Breast epithelium (tissue), 4 donors: Measurements from ENCODE around the gene NOL9. TPM values are rescaled to one million over a fixed set of nuclear protein-coding genes. Genes with fewer than 3 reads are reported as not detected.

Source experiments
- DNase-seq, 2 donors: peaks; one replicate each; pipeline ENCODE4 v3.0.0-alpha.2; 2019; ENCODE audit warnings: low spot score in 2 of 2
- H3K27ac ChIP-seq, 2 donors: fragments of 200-600 bp; sonication (generic) in 1 of 2; one replicate each; pipeline ENCODE4 v1.5.1; 2016 to 2019; ENCODE audit warnings: mild to moderate bottlenecking in 1 of 2
- H3K27me3 ChIP-seq, 2 donors: fragments of 200-600 bp; sonication (generic) in 1 of 2; one replicate each; pipeline versions ENCODE4 v1.5.1 to v1.6.0; 2017 to 2019; ENCODE audit warnings: control low read depth in 1 of 2, mild to moderate bottlenecking in 1 of 2
- H3K36me3 ChIP-seq: fragments of 200-600 bp; one replicate; pipeline ENCODE4 v1.5.1; 2019
- H3K4me1 ChIP-seq, 2 donors: fragments of 200-600 bp; sonication (generic); one replicate each; pipeline ENCODE4 v1.5.1; 2016 to 2019; ENCODE audit warnings: control low read depth in 1 of 2
- H3K4me3 ChIP-seq, 3 donors: fragments of 200-600 bp; sonication (generic); 1 replicate in 2 of 3; 2 replicates in 1 of 3; pipeline ENCODE4 v1.5.1; 2016 to 2019; ENCODE audit warnings: mild to moderate bottlenecking in 3 of 3, moderate library complexity in 2 of 3
- H3K9me3 ChIP-seq, 2 donors: fragments of 200-600 bp; sonication (generic) in 1 of 2; one replicate each; pipeline ENCODE4 v1.5.1; 2016 to 2019; ENCODE audit warnings: control low read depth in 1 of 2
- POLR2A ChIP-seq: fragments of 450-650 bp; IDR thresholded peaks from one replicate; pipeline ENCODE4 v1.6.1; 2016; ENCODE audit warnings: antibody characterized with exemption, mild to moderate bottlenecking, moderate library complexity
- POLR2AphosphoS5 ChIP-seq, 3 donors: sonication (generic); formaldehyde crosslinking; IDR thresholded peaks; one replicate each; pipeline ENCODE4 v1.6.1; 2017; ENCODE audit warnings: antibody characterized with exemption in 3 of 3
- intact Hi-C: fragments of 100-400 bp; cut with DNase I; formaldehyde crosslinking; loops from one replicate; pipeline ENCODE4 v1.15.1; 2023; ENCODE audit warnings: low total_unique reads
- total RNA-seq, 3 donors: library from RNA; depleted of rRNA; stranded (reverse); fragments of >200 nt; gene quantifications; one replicate each; pipeline ENCODE4 v1.1.0, GENCODE V29; 2016
- TF ChIP-seq, protein P1 (sequence below), 3 donors: fragments of 450-650 bp; IDR thresholded peaks; one replicate each; pipeline ENCODE4 v1.5.1; 2016 to 2017; ENCODE audit warnings: antibody characterized with exemption in 3 of 3, mild to moderate bottlenecking in 3 of 3, moderate library complexity in 3 of 3

Gene NOL9
- total RNA-seq, 3 donors from 2014 or later: 14.7 to 29.6 (median 25.2) TPM

GRCh38 chr1:6588893-6589520, 34.7 kb upstream of the NOL9 start:
- Histone ChIP-seq H3K27me3 (no peaks in the 10 kb centered on the region), H3K4me3 (no peak overlapping the region), H3K9me3 (no peaks in the 10 kb centered on the region), H3K27ac (peak overlapping the region; percentile 50 to 55), H3K4me1 (no peaks in the 10 kb centered on the region), H3K36me3 (no peaks in the 10 kb centered on the region)
- TF ChIP-seq POLR2AphosphoS5 (IDR thresholded peaks at IDR 0.05) (no peak), POLR2A (no peak)
- TF ChIP-seq, protein P1, sequence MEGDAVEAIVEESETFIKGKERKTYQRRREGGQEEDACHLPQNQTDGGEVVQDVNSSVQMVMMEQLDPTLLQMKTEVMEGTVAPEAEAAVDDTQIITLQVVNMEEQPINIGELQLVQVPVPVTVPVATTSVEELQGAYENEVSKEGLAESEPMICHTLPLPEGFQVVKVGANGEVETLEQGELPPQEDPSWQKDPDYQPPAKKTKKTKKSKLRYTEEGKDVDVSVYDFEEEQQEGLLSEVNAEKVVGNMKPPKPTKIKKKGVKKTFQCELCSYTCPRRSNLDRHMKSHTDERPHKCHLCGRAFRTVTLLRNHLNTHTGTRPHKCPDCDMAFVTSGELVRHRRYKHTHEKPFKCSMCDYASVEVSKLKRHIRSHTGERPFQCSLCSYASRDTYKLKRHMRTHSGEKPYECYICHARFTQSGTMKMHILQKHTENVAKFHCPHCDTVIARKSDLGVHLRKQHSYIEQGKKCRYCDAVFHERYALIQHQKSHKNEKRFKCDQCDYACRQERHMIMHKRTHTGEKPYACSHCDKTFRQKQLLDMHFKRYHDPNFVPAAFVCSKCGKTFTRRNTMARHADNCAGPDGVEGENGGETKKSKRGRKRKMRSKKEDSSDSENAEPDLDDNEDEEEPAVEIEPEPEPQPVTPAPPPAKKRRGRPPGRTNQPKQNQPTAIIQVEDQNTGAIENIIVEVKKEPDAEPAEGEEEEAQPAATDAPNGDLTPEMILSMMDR (IDR thresholded peaks at IDR 0.05): no peak
- no peak for DNase-seq
- intact Hi-C loops: no loop called here

DNA sequence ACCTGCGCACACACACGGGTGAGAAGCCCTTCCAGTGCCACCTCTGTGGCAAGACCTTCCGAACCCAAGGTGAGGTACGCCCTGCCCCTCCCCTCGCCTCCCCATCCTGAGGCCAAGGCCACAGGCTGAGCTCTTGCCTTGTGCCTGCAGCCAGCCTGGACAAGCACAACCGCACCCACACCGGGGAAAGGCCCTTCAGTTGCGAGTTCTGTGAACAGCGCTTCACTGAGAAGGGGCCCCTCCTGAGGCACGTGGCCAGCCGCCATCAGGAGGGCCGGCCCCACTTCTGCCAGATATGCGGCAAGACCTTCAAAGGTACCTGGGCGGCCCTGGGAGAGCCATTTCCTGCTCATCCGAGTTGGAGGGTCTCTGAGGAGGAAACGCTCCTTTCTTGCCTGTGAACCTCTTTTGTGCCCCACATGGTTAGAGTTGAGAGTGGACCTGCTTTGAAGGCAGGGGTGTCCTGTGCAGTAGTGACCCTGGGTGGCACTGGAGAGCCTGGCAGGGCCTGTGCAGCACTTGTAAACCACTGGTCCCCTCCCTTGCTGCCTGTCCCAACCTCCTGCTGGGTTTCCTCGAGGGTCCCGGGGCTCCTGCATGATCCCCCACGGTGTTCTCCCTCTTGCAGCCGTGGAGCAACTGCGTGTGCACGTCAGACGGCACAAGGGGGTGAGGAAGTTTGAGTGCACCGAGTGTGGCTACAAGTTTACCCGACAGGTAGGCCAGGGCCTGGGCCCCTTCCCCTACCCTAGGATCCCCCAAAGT, 34.0 kb upstream of the NOL9 start:
- Histone ChIP-seq H3K27me3 (no peaks in the 10 kb centered on the region), H3K9me3 (no peaks in the 10 kb centered on the region), H3K36me3 (no peaks in the 10 kb centered on the region), H3K27ac (peak overlapping the region in 1 of 2 donors; percentile 55), H3K4me1 (no peaks in the 10 kb centered on the region), H3K4me3 (no peak overlapping the region)
- intact Hi-C loops: no loop called here
- no peak for DNase-seq
- TF ChIP-seq, protein P1 (IDR thresholded peaks at IDR 0.05): no peak
- no peak for TF ChIP-seq POLR2A
- no peak for TF ChIP-seq POLR2AphosphoS5 (IDR thresholded peaks at IDR 0.05)

GRCh38 chr1:6587261-6588005, 33.1 kb upstream of the NOL9 start:
- intact Hi-C loops: no loop called here
- TF ChIP-seq POLR2AphosphoS5 (IDR thresholded peaks at IDR 0.05) (no peak), POLR2A (no peak)
- TF ChIP-seq, protein P1 (IDR thresholded peaks at IDR 0.05): no peak
- Histone ChIP-seq H3K4me1 (no peaks in the 10 kb centered on the region), H3K27ac (no peak overlapping the region), H3K4me3 (no peak overlapping the region), H3K9me3 (no peaks in the 10 kb centered on the region), H3K36me3 (no peaks in the 10 kb centered on the region), H3K27me3 (no peaks in the 10 kb centered on the region)
- DNase-seq: peak in 1 of 2 donors; percentile 71

GRCh38 chr1:6586404-6586816, 32.1 kb upstream of the NOL9 start:
- Histone ChIP-seq H3K27me3 (no peaks in the 10 kb centered on the region), H3K9me3 (no peaks in the 10 kb centered on the region), H3K36me3 (no peaks in the 10 kb centered on the region), H3K27ac (peak overlapping the region in 1 of 2 donors; percentile 19), H3K4me3 (no peak overlapping the region), H3K4me1 (peaks cover 0 to 6% of the 10 kb centered on the region in 2 donors)
- no peak for TF ChIP-seq POLR2AphosphoS5 (IDR thresholded peaks at IDR 0.05)
- no peak for TF ChIP-seq POLR2A
- TF ChIP-seq, protein P1 (IDR thresholded peaks at IDR 0.05): no peak
- no peak for DNase-seq
- intact Hi-C loops: no loop called here

DNA sequence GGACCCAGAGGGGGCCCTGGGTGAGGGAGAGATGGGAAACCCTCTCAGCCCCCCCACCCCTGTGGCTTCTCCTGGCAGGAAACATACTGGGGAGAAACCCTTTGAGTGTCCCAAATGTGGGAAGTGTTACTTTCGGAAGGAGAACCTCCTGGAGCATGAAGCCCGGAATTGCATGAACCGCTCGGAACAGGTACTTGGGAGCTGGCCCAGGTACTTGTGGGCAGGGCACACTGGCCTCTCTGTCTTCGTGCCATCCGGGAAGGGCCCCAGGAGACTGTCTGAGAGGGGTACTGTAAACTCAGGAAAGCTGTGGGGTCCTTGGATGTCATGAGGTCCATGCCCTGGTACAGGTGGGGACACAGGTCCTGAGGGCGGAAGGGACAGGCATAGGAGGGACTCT, 31.5 kb upstream of the NOL9 start:
- H3K27ac ChIP-seq: peak overlapping the region in 1 of 2 donors; percentile 19
- no peak overlapping the region for H3K4me3 ChIP-seq
- H3K27me3 ChIP-seq: no peaks in the 10 kb centered on the region
- H3K36me3 ChIP-seq: no peaks in the 10 kb centered on the region
- TF ChIP-seq, protein P1 (IDR thresholded peaks at IDR 0.05): no peak
- TF ChIP-seq POLR2A: no peak
- TF ChIP-seq POLR2AphosphoS5 (IDR thresholded peaks at IDR 0.05): no peak
- no peaks in the 10 kb centered on the region for H3K9me3 ChIP-seq
- no peak for DNase-seq
- H3K4me1 ChIP-seq: peaks cover 3 to 11% of the 10 kb centered on the region in 2 donors
- intact Hi-C loops: no loop called here
